Suppressor macrophage treated with lipopolysaccharide for 4 hours (primary cell): ENCODE measurements around the gene DHRS12.

Experiments used
- DNase-seq: peaks from one replicate; pipeline ENCODE4 v3.0.0-alpha.2; 2020

The DHRS12 gene

DNA sequence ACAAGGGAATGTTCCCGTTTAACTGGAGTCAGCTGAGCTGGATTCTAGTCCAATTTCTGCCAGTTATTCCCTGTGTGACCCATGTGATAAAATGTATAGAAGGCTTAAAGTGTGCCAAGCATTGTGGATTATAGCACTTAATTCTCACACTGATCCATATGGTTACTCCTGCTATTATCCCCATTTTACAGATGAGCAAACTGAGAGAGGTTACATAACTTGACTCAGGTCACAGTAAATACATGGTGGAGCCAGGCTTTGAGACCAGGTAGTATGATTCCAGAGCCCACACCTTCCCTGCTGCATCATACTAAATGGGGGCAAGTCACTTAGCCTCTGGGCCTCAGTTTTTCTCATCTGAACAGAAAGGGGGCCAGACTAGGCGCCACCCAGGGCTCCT, 2.0 kb upstream of the DHRS12 start:
- DNase-seq = no peak

DNA sequence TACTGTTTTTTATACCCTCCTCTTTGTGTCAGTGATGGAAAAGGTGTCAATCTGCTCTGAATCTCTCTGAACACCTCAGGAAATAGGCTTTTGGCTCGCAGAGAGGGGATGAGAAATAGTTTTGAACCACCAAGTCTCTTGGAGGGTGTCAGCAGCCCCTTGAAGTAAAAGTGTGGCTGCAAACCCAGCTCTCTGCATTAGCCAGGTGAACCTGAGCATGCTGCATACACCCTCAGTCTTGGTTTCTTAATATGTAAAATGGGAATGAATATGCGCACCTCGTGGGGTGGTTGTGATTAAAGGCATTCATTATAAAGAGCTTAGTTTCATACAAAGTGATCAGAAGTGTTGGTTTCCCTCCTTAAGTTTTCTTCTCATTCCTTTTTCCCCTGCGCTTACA, 1.4 kb upstream of the DHRS12 start:
- DNase-seq = no peak

DNA sequence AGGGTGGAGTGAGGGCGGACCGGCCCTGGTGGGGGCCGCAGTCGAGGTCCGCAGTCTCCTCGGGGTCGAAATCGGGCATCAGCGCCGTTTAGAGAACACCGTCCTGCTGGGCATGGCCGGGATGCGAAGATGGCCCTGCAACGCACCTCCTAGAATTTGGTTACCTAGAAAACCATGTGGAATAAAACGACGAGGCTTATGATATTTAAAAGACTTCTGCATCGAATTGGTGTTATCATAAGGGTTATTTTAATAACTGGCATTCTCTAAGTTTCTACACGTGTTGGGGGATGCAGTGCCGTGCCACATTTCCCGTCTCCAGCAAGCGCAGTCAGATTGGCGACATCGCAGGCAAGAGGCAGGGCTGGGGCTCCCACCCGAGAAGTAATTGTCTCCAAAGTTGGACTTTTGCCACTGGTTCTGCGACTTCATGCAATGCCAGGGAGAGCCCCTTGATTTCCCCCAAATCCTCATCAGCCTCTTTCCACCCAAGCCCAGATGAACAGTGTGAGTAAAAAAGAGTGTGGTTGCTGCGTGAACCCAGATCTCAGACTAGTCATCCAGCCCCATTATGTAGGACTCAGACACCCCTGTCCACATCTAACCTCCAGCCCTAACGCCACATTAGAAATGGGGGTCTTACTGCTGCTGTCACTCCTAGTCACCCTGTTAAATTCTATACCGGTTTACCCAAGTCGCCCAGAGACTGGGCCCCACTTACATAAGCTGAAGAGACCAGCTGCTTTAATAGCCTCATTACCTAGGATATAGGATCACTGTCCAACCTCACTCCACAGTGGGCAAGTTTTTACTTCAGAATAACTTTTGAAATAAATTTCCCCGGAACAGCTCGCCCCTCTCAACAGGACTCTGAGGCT, 571 bp upstream of the DHRS12 start:
- peak; percentile 59 for DNase-seq

DNA sequence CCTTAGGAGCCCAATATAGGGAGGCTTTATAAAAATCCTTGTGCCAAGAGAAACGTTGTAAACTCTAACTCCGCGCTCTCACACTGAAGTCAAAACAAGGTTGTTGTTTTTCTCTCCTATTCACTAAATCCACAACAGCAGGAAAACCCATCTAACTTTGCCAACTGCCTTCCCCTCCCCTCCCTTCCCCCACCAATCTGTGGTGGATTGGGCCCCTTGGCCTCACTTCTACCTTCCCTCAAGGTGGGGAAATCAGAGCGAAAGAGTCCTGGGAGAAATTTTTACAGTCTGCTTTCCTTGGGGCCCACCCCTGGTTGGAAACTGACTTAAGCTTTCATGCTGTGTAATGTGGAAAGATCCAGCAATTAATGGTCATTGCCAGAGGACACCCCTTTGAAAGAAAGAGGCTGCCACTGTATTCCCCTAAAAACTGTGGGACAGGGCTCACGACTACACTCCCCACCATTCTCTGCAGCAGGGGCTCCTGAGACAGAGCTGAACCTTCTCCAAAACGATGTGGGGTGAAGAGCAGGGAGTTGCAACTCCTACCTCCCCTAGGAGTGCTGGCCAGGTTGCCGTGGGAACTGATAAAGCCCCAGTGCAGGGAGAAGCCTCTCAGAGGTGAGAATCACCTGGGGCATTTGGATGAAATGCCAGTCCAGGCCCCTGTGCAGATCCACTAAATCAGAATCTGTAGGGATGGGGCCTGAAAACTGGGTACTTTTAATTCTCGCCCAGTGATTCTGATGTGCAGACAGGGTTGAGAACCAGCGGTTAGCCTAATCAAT, 1.1 kb downstream of the DHRS12 start:
- no peak for DNase-seq

DNA sequence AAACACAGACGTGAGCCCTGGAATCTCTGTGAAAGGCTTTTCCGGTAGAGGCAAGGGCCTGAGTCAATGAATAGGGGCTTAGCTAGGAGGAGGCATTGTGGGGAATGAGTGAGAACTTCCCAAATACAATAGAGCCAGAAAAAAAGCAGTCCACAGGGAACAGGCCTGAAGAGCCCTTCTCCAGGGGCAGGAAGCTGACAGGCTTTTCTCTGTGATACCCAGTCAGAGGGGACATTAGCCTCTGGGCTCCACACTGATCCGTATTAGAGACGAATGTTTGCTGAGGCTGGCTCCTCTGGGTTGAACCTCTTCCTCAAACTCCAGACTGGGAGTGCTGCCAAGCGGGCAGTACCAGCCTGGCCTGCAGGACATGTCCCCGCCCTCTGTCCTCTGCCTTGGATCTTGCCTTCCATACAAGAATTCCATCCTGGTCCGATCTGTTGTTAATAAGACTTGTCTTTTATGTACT, 2.3 kb downstream of the DHRS12 start:
- peak; percentile 36 for DNase-seq

DNA sequence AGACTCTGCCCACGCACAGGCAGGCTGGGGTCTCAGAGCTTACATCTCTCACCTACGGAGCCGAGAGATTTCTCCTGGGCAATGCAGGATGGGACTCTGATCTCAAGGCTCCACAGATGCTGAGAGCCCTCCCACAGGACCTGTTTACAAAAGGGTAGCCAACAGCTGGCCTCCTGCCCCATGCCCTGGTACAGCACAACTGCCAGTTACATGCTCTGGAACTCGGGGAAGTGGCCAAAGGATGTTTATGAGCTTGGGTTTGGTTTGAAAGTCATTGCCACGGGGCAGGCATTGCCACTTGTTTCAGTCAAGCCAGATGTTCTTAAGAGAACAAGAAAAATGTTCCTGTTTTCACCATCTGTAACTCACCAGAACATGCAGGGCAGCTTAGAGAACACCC, 3.5 kb downstream of the DHRS12 start:
- DNase-seq = no peak

DNA sequence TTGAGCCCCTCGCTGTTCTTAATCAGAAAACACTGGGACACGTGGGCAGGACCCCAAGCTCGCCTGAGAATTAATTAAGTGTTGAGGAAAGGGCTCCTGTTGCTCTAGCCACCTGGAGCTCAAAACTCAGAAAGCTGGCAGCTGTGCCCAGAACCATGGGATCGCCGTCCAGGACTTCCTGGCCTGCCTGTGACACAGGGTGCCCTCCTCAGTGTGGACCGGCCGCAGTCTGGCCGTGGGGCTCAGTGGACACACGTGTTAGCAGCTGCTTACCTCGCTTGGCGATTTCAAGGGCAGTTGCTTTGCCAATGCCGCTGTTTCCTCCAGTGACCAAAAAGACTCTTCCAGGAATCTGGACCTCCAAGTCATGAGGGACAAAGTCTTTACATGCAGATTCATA, 4.7 kb downstream of the DHRS12 start:
- DNase-seq = no peak

DNA sequence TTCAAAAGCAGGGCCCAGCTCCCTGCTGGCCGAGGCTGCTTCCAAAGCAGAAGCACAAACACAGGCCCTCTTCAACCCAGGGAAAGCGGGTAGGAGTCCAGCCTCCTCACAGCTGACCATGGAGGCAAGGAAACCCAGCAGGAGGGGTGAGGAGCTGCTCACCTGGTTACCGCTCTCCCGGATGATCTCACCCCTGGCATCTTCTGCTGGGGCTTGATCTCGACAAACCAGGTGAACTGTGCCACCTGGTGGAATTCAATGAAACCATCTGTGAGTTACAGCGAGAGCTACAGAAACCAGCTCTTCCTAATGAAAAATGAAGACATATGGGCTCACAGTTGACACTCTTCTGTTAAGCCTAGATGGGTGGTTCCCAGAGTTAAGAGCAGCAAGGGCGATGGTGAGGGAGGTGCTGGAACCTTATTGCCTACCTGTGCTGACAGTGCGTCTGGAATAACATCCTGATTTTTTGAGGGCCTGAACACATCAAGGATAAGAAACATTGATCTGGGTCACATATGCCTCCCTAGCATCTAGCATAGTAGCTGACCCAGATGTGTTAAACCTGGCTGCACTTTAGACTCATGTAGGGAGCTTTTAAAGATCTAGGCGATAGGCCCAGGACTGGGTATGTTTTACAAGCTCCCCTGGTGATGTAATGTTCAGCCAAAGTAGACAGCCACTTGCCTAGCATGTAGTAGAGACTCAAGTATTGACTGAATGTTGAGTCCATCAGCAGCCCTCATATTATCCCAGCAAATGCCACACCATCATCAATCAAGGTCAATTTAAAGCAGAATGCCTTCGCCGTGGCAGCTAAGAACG, 6.1 kb downstream of the DHRS12 start:
- no peak for DNase-seq

DNA sequence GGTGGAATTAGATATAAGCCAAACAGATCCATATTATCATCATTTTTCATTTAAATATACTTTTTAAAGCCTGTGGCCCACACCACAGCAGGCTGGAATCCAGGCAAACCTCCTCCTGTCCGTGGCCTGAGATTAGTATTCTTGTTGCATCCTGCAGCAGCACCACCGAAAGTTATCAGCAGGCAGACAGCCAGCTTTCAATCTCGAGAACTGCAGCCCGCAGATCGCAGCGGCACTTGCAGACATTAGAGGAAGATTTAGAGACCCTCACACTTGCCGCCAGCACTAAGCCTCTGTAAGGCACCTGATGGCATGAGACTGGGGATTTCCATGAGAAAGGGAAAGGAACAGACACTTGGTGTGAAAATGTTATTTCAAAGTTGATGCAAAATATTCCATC, 7.4 kb downstream of the DHRS12 start:
- DNase-seq = no peak

DNA sequence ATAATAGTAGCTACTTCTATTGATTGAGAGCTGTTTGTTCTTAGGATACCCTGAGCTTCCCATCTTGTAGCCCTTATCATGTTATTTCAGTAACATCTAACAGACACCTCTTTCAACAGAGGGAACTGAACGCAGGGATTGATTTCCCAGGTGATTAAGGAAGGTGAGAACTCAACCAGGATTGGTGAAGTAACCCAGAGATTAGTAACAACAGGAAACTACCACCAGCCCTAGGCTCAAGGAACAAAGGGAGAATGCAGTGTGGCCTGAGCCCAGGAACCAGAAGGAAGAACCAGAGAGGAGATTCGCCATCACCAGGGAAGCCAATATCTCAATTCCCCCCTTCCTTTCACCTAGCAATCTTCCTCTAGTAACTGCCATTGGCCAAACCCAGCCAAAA, 8.5 kb downstream of the DHRS12 start:
- DNase-seq = no peak

DNA sequence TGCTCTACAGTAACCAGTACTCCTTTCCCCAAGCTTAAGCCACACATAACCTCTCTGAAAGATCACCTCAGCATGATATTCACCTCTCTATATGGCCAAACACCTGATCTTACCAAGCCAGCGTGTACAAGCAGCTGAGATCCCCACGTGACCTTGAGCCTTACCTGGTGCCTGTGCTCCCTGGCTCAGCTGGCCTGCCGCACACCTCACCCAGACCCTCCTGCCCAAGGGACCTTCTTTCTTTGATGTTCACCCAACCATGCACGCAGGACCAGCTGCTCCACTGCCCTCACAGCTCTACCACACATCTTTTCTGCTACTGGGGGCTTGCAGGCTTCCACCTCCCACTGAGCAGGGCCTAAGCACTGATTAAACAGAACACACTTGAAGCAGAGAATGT, 9.0 kb downstream of the DHRS12 start:
- DNase-seq = no peak

DNA sequence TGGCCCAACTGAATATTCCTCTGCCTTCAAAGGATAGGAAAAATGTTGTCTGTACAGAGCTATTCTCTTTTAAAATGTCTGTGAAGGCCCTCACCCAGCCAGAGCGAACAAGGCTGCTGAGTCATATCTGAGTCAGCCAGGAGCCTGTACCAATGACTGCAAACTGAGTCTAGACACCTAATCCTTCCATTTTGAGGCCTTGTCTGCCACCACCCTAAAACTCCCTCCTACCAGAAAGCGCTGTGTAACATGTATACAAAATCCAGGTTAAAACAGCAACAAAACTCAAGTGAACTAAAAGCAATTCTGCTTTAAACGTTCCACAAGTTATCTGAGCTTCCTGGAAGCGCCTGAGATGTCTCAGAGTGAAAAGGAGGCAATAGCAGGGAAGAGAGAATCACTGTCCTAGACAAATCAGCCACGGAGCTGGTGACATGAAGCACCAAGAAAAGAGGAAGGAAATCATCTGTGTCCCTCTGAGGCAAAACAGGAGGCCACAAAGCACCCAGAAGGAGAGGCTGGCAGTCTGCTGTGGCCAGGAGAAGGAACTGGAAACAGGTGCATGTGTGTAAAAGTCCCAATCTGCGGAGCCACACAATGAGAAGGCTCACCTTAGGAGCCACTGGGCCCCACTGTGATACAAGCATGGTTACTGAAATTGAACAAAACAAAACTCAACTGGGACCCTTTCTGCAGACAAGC, 10.2 kb downstream of the DHRS12 start:
- DNase-seq = peak; percentile 50

DNA sequence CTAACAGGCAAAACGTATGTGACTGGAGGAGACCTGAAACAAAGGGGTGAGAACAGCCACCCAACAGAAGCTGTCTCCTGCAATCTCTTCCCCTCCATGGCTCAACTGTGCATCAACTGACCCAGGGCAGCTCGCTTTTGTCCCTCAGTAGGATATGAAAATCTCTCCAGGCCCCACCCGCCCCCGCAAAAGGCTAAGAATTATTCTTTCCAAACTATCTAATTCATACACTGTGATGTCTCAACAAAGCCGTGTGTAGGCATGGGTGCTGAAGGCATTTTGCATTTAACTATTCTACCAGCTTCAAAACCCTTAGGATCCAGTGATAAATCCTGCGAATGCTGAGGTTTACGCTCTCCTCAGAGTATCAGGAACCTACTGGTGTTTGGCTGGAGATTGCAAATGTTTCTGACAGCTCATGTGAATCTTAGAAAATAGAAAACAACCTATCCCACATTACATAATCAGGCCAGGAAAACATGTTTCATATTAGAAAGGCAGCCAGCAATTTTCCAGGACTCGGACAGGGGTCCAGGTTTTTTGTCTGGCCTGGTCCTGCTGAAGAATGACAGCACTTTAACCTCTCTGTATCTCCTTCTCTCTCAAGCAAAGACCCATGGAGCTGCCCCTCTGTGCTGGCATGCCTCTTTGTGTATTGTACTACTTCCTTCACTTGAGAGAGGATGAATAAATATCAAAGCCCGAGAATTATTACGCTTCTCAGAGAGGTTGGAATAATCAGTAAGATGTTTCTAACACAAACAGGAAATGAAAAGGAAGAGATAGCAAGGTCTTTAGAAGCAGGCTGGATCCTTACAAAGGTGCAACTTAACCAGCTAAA, 17.3 kb downstream of the DHRS12 start:
- no peak for DNase-seq

DNA sequence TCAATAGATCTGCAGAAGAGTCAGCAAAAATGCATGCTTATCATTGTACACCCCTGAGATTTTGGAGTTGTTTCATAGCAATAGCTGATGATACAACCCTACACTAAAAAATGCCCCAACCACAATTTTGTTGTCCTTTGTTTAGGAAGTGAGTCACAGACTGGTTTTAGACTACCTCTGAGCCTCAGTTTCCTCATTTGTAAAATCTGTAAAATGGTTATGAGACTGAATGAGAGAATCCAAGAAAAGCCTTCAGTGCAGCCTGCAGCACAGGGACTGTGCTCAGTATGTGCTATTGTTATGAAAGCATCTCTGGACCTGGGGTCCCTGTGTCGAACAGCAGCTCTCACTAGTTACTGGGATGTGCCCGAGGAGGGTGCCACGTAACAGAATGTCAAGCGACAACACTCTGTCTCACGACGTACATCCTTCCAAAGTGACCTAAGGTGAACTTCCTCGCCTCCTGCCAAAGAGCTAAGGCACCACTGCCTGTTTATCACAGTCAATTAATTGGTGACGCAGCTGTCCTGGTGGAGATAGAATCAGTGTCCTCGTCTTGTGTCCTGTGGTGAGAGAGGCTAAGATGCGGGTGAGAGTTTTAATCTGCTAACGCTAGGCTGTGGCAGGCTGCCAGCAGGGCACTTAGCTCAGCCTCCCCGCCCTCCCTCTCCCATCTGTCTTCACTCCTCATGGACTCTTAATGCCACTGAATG, 18.1 kb downstream of the DHRS12 start:
- DNase-seq = no peak

DNA sequence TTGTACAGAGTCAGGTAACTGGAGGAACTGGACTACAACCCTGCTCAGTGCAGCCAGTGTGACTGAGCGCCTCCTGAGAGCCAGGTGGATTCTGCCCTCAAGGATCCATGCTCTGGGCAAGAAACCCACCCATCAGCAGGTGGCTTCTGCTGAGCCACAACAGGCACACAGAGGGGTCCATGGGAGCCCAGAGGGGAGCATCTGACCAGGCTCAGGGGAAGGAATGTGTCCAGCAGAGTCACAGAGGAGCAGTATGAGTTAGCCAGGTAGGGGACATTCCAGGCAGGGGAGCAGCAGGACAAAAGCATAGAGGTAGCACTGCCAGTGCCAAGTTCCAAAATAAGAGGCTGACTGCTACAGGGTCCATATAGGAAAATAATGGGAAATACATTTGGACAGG, 19.9 kb downstream of the DHRS12 start:
- no peak for DNase-seq

DNA sequence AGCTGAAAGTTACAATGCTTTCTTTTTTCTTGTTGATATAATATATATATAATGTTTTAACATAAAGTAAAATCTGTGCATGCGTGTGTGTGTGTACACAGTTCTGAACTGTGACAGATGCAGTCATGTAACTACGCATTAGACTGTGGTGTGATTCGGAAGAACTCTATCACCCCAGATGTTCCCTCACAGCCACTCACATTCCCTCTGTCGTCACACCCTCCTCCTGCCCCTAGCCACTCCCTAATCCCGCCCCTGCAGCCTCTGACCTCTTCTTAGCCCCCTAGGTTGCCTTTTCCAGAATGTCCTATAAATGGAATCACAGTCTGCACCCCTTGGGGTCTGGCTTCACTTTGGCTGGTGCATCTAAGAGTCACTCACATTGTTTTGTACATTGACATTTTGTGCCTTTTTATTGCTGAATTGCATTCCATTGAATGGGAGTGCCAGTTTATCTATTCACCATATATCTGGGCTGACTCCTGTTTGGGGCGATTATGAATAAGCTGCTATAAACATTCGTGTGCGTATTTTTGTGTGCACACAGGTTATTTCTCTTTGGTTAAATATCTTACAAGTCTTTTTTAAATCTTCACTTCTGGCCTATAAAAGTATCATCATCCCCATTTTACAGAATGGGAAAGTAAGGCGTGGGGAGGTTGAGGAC, 20.4 kb downstream of the DHRS12 start:
- no peak for DNase-seq

DNA sequence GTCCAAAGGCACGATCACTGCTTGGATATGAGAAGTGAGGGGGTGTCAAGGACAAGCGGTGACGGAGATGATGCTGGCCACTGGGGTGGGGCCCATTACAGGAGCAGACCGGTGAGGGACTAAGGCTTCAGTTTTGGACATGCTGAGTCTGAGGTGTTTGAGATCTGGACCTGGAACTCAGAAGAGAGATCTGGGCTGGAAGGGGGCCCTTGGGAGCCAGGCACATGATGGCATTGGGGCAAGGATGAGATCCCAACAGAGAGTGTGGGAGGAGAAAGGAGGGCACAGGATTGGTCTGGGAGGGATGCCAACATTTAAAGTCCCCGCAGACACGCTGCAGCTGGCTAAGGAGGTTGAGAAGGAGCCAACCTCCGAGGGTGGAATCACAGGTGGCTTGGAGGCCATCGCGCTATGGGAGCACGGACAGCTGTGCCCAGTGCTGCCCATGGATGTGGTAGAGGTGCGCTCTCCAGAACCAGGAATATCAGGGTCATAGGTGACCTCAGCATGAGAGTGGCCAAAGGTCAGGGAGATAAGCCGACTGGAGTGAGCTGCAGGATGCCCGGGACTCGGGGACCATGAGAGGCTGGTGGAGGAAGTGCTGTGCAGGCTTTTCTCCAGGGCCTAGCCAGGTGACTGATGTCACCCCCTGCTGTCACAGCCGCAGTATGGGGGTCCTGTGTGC, 21.8 kb downstream of the DHRS12 start:
- no peak for DNase-seq

DNA sequence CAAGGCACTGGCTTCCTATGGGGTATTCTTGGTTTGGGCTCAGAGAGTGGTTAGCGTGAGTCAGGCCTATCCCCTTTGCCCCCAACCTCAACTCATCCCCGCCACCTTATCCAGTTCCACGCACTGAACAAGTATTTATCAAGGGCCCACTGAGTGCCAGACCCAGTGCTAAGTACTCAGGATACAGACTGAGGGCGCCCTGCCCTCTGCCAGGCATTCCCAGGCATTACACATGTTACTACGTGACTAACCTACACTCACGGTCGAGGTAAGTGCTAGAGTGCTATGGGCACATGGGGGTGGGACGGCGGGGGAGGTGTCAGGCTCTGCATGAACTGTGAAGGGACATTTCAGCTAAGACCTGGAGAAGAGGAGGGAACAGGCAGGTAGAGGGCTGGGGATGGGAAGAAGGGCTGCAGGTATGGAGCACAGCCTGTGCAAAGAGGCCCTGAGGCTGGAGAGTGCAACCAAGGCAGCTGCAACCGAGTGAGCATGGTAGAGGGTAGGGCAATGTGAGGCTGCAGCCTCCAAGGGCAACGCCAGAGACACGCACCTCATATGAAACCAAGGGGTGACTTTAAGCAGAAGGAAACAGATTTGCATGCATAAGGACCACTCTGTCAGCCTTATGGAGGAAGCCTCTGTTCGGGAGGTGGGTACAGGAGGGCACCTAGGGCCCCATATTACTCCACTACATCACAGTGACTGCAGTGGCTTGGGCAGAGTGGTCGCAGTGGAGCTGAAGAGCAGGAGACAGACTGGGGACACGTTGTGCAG, 22.5 kb downstream of the DHRS12 start:
- peak; percentile 16 for DNase-seq

DNA sequence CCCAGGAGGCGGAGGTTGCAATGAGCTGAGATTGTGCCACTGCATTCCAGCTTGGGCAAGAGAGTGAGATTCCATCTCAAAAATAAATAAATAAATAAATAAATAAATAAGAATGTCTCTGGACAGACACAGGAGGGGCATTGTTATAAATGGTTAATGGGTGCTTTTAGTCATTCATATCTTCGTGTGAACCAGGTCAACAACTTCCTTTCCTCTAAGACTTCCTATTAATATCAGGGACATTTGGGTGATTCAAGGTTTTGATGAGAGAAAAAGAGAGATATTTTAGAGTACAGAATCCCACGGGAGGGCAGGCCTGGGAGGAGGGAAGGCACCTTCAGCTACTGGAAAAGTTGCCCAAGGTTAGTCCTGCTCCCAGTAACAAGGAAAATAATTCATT, 23.9 kb downstream of the DHRS12 start:
- no peak for DNase-seq
